ENCODE data around the gene AJAP1. TPM values are rescaled to one million over a fixed set of nuclear protein-coding genes. Genes with fewer than 3 reads are reported as not detected.

Gene AJAP1
- total and polyA plus RNA-seq, 2 experiments from 2014 or later: not detected

DNA sequence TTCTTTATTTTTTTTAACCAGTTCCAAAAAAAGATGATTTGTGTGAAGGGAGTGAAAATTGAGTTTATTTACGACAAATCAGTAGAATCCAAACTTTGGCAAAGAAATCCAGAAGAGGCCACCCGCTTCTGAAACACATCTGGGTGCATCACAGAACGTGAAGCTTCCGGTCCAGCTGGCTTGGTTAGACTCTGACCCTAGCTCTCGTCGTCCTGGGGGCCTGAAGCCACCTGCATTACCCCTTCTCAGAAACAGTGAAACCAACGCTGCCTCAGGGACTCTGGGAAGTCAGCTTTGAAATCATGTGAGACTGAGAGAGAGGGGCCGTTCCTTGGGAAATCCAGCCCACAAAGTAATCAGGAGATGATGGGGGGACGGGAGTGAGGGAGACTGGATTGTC lies 21.8 kb downstream of the AJAP1 start (continued):
- TF ChIP-seq, protein P1, sequence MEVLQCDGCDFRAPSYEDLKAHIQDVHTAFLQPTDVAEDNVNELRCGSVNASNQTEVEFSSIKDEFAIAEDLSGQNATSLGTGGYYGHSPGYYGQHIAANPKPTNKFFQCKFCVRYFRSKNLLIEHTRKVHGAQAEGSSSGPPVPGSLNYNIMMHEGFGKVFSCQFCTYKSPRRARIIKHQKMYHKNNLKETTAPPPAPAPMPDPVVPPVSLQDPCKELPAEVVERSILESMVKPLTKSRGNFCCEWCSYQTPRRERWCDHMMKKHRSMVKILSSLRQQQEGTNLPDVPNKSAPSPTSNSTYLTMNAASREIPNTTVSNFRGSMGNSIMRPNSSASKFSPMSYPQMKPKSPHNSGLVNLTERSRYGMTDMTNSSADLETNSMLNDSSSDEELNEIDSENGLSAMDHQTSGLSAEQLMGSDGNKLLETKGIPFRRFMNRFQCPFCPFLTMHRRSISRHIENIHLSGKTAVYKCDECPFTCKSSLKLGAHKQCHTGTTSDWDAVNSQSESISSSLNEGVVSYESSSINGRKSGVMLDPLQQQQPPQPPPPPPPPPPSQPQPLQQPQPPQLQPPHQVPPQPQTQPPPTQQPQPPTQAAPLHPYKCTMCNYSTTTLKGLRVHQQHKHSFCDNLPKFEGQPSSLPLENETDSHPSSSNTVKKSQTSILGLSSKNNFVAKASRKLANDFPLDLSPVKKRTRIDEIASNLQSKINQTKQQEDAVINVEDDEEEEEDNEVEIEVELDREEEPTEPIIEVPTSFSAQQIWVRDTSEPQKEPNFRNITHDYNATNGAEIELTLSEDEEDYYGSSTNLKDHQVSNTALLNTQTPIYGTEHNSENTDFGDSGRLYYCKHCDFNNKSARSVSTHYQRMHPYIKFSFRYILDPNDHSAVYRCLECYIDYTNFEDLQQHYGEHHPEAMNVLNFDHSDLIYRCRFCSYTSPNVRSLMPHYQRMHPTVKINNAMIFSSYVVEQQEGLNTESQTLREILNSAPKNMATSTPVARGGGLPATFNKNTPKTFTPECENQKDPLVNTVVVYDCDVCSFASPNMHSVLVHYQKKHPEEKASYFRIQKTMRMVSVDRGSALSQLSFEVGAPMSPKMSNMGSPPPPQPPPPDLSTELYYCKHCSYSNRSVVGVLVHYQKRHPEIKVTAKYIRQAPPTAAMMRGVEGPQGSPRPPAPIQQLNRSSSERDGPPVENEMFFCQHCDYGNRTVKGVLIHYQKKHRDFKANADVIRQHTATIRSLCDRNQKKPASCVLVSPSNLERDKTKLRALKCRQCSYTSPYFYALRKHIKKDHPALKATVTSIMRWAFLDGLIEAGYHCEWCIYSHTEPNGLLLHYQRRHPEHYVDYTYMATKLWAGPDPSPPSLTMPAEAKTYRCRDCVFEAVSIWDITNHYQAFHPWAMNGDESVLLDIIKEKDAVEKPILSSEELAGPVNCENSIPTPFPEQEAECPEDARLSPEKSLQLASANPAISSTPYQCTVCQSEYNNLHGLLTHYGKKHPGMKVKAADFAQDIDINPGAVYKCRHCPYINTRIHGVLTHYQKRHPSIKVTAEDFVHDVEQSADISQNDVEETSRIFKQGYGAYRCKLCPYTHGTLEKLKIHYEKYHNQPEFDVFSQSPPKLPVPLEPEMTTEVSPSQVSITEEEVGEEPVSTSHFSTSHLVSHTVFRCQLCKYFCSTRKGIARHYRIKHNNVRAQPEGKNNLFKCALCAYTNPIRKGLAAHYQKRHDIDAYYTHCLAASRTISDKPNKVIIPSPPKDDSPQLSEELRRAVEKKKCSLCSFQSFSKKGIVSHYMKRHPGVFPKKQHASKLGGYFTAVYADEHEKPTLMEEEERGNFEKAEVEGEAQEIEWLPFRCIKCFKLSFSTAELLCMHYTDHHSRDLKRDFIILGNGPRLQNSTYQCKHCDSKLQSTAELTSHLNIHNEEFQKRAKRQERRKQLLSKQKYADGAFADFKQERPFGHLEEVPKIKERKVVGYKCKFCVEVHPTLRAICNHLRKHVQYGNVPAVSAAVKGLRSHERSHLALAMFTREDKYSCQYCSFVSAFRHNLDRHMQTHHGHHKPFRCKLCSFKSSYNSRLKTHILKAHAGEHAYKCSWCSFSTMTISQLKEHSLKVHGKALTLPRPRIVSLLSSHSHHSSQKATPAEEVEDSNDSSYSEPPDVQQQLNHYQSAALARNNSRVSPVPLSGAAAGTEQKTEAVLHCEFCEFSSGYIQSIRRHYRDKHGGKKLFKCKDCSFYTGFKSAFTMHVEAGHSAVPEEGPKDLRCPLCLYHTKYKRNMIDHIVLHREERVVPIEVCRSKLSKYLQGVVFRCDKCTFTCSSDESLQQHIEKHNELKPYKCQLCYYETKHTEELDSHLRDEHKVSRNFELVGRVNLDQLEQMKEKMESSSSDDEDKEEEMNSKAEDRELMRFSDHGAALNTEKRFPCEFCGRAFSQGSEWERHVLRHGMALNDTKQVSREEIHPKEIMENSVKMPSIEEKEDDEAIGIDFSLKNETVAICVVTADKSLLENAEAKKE (CRISPR knock-in tag; IDR thresholded peaks at IDR 0.05): no peak

DNA sequence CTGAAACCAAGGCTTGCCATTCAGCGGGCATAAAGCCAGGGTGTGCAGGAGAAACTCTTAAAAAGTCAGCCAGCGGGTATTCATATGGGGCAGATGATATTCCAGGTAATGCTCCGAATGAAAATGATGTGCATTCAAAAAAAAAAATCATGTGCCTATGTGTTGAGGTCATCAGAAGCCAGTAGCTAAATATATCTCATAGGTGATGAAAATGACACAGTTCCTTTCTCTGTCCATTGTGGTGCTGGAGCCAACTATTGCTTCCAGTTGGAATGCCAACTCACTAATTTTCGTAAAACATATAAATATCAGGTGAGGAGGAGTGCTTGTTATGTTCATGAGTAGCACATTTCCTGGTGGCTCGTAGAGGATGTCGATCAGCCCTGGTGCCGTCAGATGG lies 23.2 kb downstream of the AJAP1 start:
- Histone ChIP-seq H3K9me2 (ENCODE audit: insufficient read depth) (no peaks in the 10 kb centered on the region), H3F3A (replicated peaks; ENCODE audit: low read depth) (no peaks in the 10 kb centered on the region), H3K4me2 (no peak overlapping the region), H3K4me3 (no peak overlapping the region), H3K27me3 (ENCODE audit: insufficient read depth) (no peaks in the 10 kb centered on the region), H3K36me3 (ENCODE audit: insufficient read depth) (no peaks in the 10 kb centered on the region; the same call in 1 of the 2 replicates), H3K79me2 (replicated peaks; ENCODE audit: insufficient read depth) (no peaks in the 10 kb centered on the region), H3K4me1 (ENCODE audit: insufficient read depth) (no peaks in the 10 kb centered on the region), H2AFZ (no peak overlapping the region), H4K20me1 (replicated peaks; ENCODE audit: insufficient read depth) (no peaks in the 10 kb centered on the region), H3K27ac (ENCODE audit: low read depth) (no peak overlapping the region)
- H3K27me3 Mint-ChIP-seq (ENCODE audit: insufficient read depth, low read depth, poor library complexity): peaks cover 5% of the 10 kb centered on the region
- H3K36me3 Mint-ChIP-seq (ENCODE audit: low read depth): peaks cover 44% of the 10 kb centered on the region
- no peak for ATAC-seq
- H3K4me3 Mint-ChIP-seq: no peak overlapping the region
- no peak overlapping the region for H3K27ac Mint-ChIP-seq
- no peak for DNase-seq (ENCODE audit: low spot score)
- H3K9me3 Mint-ChIP-seq: peaks cover 26% of the 10 kb centered on the region
- no peaks in the 10 kb centered on the region for H3K4me1 Mint-ChIP-seq
- TF ChIP-seq, protein P1 (CRISPR knock-in tag; IDR thresholded peaks at IDR 0.05): no peak
- TF ChIP-seq ZNF331 (CRISPR knock-in tag; IDR thresholded peaks at IDR 0.05; ENCODE audit: low read depth): no peak
- TF ChIP-seq, protein P2, sequence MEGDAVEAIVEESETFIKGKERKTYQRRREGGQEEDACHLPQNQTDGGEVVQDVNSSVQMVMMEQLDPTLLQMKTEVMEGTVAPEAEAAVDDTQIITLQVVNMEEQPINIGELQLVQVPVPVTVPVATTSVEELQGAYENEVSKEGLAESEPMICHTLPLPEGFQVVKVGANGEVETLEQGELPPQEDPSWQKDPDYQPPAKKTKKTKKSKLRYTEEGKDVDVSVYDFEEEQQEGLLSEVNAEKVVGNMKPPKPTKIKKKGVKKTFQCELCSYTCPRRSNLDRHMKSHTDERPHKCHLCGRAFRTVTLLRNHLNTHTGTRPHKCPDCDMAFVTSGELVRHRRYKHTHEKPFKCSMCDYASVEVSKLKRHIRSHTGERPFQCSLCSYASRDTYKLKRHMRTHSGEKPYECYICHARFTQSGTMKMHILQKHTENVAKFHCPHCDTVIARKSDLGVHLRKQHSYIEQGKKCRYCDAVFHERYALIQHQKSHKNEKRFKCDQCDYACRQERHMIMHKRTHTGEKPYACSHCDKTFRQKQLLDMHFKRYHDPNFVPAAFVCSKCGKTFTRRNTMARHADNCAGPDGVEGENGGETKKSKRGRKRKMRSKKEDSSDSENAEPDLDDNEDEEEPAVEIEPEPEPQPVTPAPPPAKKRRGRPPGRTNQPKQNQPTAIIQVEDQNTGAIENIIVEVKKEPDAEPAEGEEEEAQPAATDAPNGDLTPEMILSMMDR (conservative IDR thresholded peaks at IDR 0.05; ENCODE audit: low read depth in 2 of 2): no peak
- TF ChIP-seq NANOG (IDR thresholded peaks at IDR 0.05; ENCODE audit: borderline replicate concordance): no peak
- no peak for TF ChIP-seq STAT1 (IDR thresholded peaks at IDR 0.05; ENCODE audit: unreplicated experiment)
- TF ChIP-seq EZH2phosphoT487 (IDR thresholded peaks at IDR 0.05; ENCODE audit: unreplicated experiment): no peak
- TF ChIP-seq POLR2AphosphoS5 (IDR thresholded peaks at IDR 0.05; ENCODE audit: low read depth): no peak

Data from GM23338 (cell line).